ENCODE results near the gene STX7. TPM values are rescaled to one million over a fixed set of nuclear protein-coding genes. Genes with fewer than 3 reads are reported as not detected.
A peak's percentile ranks its signal among the peaks of the same experiment; 100 is the strongest.
"Not testable (repeated sequence)": the region's sequence is repeated elsewhere in the genome, so short reads cannot be mapped to it uniquely, and the experiment has no call there.

Gene STX7
- 84.5 TPM for total RNA-seq

GRCh38 chr6:132512638-132513632 lies at the start of gene STX7:
Gene STX7, minus strand, starts transcription at chr6:132513116. Its CDS starts 9,586 bp downstream, at chr6:132503530.
- peak; percentile 93 for DNase-seq

- DNase-seq = not testable (repeated sequence)
Observed at GRCh38 chr6:132560087-132560486, 47.2 kb upstream of the STX7 start.

GRCh38 chr6:132552372-132552771 lies 39.5 kb upstream of the STX7 start, which contains the start of gene TAAR8:
Gene TAAR8, plus strand, starts transcription at chr6:132552672. Its CDS starts 21 bp downstream, at chr6:132552693.
- DNase-seq = no peak

GRCh38 chr6:132551214-132551613 lies 38.3 kb upstream of the STX7 start:
- DNase-seq = no peak

- DNase-seq = no peak
Observed at GRCh38 chr6:132548746-132549463, 36.0 kb upstream of the STX7 start.

- DNase-seq = no peak
Observed at GRCh38 chr6:132544826-132545225, 31.9 kb upstream of the STX7 start.

GRCh38 chr6:132537977-132538376 lies 25.1 kb upstream of the STX7 start, which contains the start of gene TAAR9:
Gene TAAR9, plus strand, starts transcription at chr6:132538277. Its CDS starts 13 bp downstream, at chr6:132538290.
- no peak for DNase-seq

GRCh38 chr6:132537145-132537544 lies 24.2 kb upstream of the STX7 start:
- no peak for DNase-seq

GRCh38 chr6:132534546-132534945 lies 21.6 kb upstream of the STX7 start:
- not testable (repeated sequence) for DNase-seq

GRCh38 chr6:132530293-132530974 lies 17.5 kb upstream of the STX7 start:
- DNase-seq = peak; percentile 4

- DNase-seq = no peak
Observed at GRCh38 chr6:132527791-132528190, 14.9 kb upstream of the STX7 start.

GRCh38 chr6:132526461-132526860 lies 13.5 kb upstream of the STX7 start:
- DNase-seq = no peak

GRCh38 chr6:132525866-132526265 lies 12.9 kb upstream of the STX7 start:
- no peak for DNase-seq

- DNase-seq = no peak
Observed at GRCh38 chr6:132524646-132525045, 11.7 kb upstream of the STX7 start.

GRCh38 chr6:132520953-132521352 lies 8.0 kb upstream of the STX7 start:
- no peak for DNase-seq

GRCh38 chr6:132515386-132515785 lies 2.5 kb upstream of the STX7 start:
- no peak for DNase-seq

GRCh38 chr6:132513831-132514545 lies 1.1 kb upstream of the STX7 start:
- no peak for DNase-seq

- no peak for DNase-seq
Observed at GRCh38 chr6:132512342-132512637, 626 bp downstream of the STX7 start.

- DNase-seq = no peak
Observed at GRCh38 chr6:132511831-132512220, 1.1 kb downstream of the STX7 start.

GRCh38 chr6:132511210-132511830 lies 1.6 kb downstream of the STX7 start:
- DNase-seq = no peak

All from occipital lobe (tissue), 2 donors.